GM15510 (cell line): Measurements from ENCODE around the gene ATE1.

Experiments
- POLR2A ChIP-seq: IDR thresholded peaks from 3 replicates; pipeline ENCODE4 v1.6.1; 2011; ENCODE audit warnings: borderline replicate concordance; ENCODE audit not compliant: insufficient read length; ENCODE audit errors: extremely low read depth

The ATE1 gene

GRCh38 chr10:121899727-121900126 lies 28.1 kb downstream of the ATE1 start:
- no peak for TF ChIP-seq POLR2A

- TF ChIP-seq POLR2A = no peak
Measured at GRCh38 chr10:121891103-121891502, 36.7 kb downstream of the ATE1 start.

- no peak for TF ChIP-seq POLR2A
Measured at GRCh38 chr10:121889212-121889611, 38.6 kb downstream of the ATE1 start.

GRCh38 chr10:121886997-121887622 lies 40.7 kb downstream of the ATE1 start:
- no peak for TF ChIP-seq POLR2A

GRCh38 chr10:121886181-121886580 lies 41.6 kb downstream of the ATE1 start:
- no peak for TF ChIP-seq POLR2A

- TF ChIP-seq POLR2A = no peak
Measured at GRCh38 chr10:121880895-121881294, 46.9 kb downstream of the ATE1 start.

GRCh38 chr10:121879476-121879875 lies 48.4 kb downstream of the ATE1 start:
- no peak for TF ChIP-seq POLR2A

- TF ChIP-seq POLR2A = no peak
Measured at GRCh38 chr10:121873236-121873635, 54.6 kb downstream of the ATE1 start.

- no peak for TF ChIP-seq POLR2A
Measured at GRCh38 chr10:121870413-121870812, 57.4 kb downstream of the ATE1 start.

GRCh38 chr10:121865554-121865953 lies 62.3 kb downstream of the ATE1 start:
- TF ChIP-seq POLR2A = no peak

GRCh38 chr10:121864653-121865052 lies 63.2 kb downstream of the ATE1 start:
- TF ChIP-seq POLR2A = no peak

- no peak for TF ChIP-seq POLR2A
Measured at GRCh38 chr10:121864168-121864567, 63.7 kb downstream of the ATE1 start.

GRCh38 chr10:121862649-121863048 lies 65.2 kb downstream of the ATE1 start:
- no peak for TF ChIP-seq POLR2A

- TF ChIP-seq POLR2A = no peak
Measured at GRCh38 chr10:121862042-121862441, 65.8 kb downstream of the ATE1 start.

GRCh38 chr10:121860810-121861209 lies 67.0 kb downstream of the ATE1 start:
- TF ChIP-seq POLR2A = no peak

GRCh38 chr10:121854809-121855445 lies 72.9 kb downstream of the ATE1 start:
- no peak for TF ChIP-seq POLR2A
